Globus pallidus (tissue), 1 donor: ENCODE results near the gene TAF1B.

Source experiments
- DNase-seq: peaks from one replicate; pipeline ENCODE4 v3.0.0-alpha.2; 2015; ENCODE audit warnings: low spot score

TAF1B gene

DNA sequence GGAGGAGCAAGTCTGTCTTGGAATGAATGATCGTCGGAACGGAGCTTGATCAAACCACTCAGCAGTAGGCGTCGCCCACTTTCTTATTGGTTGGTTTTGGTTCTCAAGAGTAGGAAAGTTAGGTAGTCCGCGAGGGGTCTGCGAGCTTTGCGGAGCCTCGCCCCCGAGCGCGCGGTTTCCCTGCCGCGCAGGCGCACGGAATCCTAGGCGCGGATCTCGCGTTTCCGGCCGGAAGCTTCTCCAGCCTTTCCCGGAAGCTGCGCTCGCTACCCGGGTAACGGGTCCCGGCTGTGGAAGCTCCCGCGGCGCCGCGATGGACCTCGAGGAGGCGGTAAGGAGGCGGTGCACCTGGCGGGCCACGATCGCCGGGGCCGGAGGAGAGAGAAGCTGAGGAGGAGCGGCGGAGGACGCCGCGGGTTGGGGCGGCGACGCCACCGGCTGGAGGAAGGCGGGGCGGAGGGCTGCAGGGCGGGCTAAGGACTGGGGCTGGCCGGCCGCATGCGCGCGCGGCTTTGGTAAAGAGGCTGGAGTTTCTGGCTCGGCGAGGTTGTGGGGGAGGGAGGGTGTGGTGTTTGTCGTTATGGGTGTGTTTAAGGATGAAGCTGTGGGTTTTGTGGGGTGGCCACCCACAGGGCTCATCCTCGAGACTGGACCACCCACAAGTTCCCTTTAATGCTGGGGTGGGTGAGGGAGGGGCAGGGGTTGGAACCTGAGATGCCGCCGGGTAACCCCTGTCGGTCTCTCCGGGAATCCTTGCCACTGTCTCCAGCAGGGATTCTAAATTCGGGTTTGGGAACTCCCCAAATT, at the start of gene TAF1B:
Gene TAF1B (plus strand): TSS at position 246 of the 807 bp plus-strand sequence. CDS start 68 bp downstream, at position 314.
- peak; percentile 75 for DNase-seq

- no peak for DNase-seq
Measured at GRCh38 chr2:9793918-9794717, 49.2 kb upstream of the TAF1B start.

DNA sequence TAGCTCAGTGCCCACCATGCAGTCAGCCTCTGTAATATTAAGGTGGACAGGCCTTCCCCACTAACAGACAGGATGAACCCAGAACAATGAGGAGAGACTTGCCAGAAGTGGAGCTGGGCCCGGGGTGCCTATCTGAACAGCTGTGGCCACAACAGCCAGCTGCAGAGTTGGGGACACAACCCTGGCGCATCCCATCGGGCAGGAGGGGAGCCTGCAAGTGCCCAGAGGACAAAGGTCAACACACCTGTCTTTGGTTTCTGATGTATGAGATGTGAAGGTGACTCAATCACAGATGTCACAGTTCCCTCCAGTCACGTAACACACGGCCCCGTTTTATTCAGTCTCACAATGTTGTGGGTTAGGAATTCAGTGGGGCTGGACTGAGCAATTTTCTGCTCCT, 48.2 kb upstream of the TAF1B start:
- DNase-seq: no peak

- no peak for DNase-seq
Measured at GRCh38 chr2:9796056-9797010, 46.9 kb upstream of the TAF1B start.

DNA sequence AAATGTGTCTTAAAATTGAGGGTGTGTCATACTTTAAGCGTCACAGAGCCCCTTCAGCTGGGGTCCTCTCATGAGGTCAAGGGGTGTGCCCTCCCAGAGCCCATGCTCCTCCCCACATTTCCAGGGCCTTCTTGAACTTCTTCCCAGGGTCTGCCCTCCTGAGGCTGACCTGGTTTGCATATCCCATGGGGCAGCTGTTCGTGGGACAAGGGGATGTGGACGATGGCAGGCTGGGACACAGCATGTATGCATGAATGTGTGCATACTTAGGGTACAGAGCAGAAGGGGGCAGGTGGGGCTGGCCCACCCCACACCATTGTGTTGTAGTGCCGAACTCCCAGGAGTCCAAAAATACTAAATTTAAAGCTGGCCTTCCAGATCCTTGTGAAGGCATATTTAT, 46.2 kb upstream of the TAF1B start:
- no peak for DNase-seq

DNA sequence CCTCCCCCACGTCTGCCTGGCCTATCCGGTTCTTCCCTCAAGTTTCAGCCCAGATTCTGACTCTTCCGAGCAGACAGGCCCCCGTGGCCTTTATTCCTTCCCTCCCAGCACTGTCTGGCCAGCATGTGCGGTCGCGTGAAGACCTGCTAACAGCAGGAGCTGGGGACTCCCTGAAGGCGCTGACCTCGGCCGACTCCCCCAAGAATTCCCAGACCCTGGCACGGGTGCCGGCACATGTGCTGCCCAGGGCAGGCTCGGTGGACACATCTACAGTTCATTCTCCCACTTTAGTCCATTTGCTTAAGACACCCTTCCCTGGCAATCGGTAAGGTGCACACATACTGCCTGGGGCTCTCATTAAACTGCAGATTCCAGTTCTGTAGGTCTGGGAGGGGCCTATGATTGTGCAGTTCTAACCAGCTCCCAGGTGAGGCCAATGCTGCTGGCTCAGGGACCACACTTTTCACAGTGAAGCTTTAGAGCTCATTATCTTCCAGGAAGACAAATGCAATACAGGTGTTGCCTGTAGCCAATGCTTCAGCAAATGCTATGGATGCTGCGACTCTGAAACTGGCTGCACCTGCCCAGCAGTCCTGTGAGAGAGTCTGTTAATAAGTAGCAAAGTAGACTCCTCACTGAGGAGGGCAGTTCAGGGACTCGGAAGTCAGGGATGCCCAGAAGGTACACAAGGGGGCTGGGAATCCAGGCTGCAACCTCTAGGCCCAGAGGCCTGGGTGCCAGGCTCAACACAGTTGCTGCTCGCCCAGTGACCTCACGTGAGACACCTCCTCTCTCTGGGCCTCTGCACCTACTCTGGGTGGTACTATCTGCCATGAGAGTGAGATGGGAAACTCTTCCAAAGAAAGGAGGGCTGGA, 45.4 kb upstream of the TAF1B start:
- no peak for DNase-seq

DNA sequence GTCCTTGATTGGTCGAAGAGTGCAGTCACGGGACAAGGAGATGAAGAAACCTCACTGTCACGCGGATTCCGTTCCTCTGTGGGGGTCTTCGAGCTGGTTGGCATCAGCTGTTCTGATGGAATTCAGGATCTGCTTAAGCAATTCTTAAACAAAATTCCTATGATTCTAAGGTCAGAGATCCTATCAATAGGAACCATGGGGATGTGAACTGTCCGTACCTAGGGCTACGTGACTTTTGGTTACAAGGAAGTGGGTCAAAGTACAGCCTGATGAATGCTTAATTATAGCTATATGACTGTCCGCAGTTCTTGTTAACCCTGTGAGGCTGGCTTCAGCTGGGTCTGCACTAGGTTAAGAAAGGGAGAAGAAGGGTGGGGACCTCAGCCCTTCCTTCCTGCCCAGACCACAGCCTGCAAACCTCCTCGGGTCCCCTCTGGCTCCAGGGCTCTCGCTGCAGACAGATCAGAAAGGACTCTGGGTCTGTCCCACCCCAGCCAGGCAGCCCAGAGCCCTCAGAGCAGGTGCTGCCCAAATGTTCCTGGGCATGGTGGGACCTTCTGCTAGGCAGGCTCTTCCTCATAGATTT, 44.2 kb upstream of the TAF1B start:
- no peak for DNase-seq

GRCh38 chr2:9799729-9800632, 43.3 kb upstream of the TAF1B start:
- peak; percentile 68 for DNase-seq

GRCh38 chr2:9800639-9800974, 42.7 kb upstream of the TAF1B start:
- DNase-seq: no peak

DNA sequence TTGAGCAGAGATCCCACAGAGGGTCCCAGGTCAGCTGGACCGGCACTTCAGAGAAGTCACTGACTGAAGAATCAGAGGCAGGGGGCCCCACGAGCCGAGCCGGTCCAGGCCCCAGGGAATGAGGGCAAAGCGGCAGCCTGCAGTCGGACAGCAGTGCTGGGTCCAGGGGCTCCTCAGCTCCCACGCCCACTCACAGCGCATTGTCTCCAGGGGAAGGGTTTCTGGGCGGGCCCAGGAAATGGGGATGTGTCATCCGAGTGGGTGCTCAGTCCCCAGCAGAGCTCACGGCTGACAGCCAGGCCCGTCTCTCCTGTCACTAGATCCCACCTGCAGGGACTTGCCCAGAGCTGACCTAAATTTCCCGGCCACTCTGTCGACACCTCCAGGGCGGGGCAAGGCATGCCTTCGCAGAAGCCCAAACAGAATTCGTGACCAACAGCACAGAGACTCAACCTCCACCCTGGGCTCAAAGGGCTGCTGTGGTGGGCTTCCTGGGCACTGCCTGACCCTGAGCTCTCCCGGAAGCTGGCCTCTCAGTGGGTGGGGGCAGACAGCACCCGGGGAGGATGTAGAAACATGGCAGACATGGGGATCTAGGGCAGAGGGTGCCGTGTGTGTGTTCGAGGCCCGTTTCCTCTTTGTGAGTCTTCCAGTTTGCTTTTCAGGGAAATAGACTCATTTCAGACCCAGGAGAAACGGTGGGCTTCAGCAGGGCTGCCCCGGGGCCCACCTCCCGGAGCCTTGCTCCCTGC, 42.1 kb upstream of the TAF1B start:
- DNase-seq: no peak

DNA sequence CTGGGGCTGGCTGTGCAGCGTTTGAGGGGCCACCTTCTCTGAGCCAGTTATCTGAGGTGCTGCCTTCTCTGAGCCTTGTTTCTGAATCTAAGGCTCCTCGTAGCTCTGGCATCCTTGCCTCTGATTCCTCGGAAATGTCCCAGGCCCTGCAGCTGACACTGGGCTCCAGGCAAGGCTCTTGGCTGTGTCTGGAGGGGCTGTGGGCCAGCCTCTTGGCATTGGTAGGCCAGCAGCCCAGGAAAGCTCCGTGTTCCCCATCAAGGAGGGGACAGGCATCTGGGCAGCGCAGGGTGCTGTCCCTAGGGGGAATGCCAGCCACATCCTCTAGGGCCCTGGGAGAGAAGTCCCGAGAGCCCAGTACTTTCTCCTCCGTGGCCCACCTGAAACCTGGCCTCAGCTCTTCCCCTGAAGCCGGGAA, 40.7 kb upstream of the TAF1B start:
- DNase-seq: peak; percentile 41

DNA sequence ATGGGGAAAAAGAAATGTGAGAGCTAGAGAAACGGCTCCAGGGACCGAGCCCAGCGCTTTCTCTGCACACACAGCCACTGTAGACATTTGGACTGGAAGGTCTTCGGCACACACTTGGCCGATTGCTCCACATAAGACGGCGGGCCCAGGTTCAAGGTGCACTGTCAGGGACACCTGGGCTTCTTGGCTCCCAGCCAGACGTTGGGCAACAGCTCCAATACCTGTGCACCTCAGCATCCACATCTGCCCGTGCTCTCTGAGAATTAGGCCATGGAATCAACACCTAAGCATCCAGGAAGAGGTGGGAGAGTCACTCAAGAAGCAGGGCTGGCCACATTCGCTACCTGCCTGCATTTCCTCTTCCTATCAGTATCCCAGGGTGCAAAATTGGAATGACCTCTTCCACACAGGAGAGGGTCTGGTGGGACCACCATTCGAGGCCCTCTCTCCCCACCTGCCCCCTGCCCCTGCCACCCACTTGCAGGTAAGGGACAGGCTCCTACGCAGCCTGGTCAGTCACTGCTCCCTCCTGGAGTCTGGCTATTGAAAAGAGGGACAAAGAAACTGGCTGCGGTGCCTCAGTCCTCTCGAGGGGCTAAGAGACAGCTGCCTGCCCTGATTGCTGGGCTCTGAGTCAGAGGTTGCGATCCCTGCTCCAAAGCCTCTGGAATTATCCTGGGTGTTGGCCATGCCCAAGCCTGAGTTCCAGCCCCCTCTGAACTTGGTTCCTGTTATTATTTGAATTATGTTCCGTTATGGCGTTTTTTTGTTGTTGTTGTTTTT, 40.1 kb upstream of the TAF1B start:
- DNase-seq: no peak

DNA sequence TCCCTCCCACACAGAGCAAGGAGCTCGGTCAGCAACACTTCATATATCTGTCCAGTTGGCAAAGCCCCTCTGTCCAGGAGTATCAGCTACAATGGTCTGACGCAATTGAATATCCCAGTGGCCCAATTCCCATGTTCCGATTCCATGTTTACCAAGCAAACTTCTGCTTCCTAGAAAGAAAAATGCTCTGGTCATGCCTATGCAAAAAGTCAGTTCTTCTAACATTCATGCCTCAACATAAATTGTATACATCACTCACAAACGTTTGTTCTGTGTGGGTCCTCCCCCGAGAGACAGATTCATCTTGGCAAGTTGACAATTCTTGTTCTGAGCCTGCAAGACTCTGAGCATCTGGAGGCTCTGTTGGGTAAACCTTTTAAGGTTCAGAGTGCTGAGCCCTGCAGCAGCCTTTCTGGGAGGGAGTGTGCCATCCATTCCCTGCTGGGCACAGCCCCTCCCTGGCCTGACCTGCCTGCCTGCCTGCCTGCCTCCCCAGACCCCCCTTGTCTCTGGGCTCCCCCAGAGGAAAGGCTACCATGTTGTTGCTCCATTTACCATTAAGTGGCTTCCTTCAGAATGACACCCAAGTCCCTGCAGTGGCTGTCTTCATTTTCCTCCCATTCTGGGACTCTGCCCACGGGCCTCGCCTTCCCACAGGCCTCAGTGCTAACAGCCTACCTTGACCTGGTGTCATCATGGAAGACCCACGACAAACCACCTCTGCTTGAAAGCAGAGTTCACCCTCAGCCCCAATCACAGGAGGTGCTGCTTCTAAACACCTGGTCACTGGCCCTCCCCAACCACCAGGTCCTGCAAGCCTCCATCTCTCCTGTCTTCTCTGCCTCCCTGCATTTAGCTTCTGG, 37.6 kb upstream of the TAF1B start:
- no peak for DNase-seq

DNA sequence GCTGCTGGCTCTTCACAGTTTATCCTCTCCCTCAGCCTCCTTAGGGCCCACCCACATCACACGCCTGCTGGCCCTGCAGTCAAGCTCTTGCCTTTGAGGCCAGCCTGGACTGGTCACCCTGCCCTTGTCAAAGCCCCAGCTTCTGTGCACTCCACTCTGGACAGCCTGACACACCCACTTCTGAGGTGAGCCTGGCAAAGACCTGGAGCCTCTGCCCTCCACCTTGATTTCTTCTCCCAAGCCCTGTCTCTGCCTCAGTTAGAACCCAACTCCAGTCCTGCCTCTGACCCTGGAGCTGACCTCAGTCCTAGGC, 37.0 kb upstream of the TAF1B start:
- DNase-seq: no peak

GRCh38 chr2:9806656-9807055, 36.6 kb upstream of the TAF1B start:
- no peak for DNase-seq

DNA sequence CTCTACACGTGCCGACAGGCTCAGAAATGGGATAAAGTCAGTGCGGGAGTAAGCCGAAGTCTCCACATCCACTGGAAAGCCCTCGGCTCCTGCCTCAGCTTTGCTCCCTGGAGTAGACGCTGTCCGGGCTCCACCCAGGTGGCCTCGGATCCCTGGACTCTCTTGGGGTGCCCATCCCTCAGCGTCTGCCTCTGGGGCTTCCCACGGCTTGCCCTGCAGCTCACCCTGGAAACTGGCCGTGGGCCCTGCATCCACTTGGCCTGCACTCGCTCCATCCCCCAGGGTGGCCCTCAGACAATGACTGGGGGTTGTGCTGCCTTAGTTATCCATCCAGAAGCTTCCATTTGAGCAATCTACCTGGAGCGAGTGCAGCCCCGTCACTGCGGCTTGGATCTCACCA, 36.2 kb upstream of the TAF1B start:
- DNase-seq: no peak

DNA sequence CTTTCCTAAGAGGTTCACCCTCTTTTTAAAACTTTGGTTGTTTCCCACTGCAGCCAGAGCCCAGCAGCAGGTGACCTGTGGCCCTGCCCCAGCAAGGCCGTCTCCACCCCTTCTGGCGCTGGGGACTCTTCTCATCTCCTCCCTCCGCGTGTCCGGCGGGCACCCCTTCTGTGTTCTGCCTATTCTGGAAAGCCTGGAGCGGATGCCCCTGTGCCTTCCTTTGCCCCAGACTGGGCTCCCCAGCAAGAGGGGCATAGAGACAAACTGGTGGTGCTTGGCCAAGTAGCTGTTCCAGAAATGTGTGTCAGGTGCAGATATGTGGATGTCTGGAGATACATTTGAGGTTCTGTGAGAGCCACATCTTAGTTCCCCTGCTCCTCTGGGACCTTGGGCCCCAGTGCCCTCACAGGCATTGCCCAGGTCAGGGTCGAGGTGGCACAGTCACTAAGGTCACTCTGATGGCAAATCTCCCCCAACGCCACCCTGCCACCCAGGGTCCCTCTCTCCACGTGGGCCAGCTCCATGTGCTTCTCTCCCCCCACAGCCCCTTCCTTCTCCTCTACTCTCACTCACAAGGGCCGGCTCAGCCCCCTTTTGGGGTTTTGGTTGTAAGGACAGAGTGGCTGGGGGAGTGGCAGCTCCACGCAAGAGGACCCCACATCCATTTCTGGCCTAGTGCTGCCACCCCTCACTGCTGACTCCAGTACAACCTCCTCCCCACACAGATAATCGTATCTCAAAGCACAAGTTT, 35.5 kb upstream of the TAF1B start:
- no peak for DNase-seq
